ENCODE measurements around the gene BRAP.
"Not testable (repeated sequence)": the region's sequence is repeated elsewhere in the genome, so short reads cannot be mapped to it uniquely, and the experiment has no call there.

BRAP gene

GRCh38 chr12:111687952-111688351, 2.2 kb upstream of the BRAP start:
- H3K4me3 Mint-ChIP-seq = no peak overlapping the region
- H3K27me3 Mint-ChIP-seq = no peaks in the 10 kb centered on the region
- no peaks in the 10 kb centered on the region for H3K9me3 Mint-ChIP-seq
- peaks cover 33% of the 10 kb centered on the region for H3K4me1 Mint-ChIP-seq
- no peak overlapping the region for H3K27ac Mint-ChIP-seq
- peaks cover 6% of the 10 kb centered on the region for H3K36me3 Mint-ChIP-seq

GRCh38 chr12:111687255-111687654, 1.5 kb upstream of the BRAP start:
- Mint-ChIP-seq H3K27ac (no peak overlapping the region), H3K9me3 (no peaks in the 10 kb centered on the region), H3K27me3 (no peaks in the 10 kb centered on the region), H3K36me3 (peaks cover 6% of the 10 kb centered on the region), H3K4me3 (peak overlapping the region; percentile 97), H3K4me1 (peaks cover 37% of the 10 kb centered on the region)

- Mint-ChIP-seq H3K4me3 (peak overlapping the region; percentile 97), H3K36me3 (peaks cover 8% of the 10 kb centered on the region), H3K27ac (peak overlapping the region; percentile 96), H3K4me1 (peaks cover 38% of the 10 kb centered on the region), H3K9me3 (no peaks in the 10 kb centered on the region), H3K27me3 (no peaks in the 10 kb centered on the region)
These were observed 884 bp upstream of the BRAP start for GRCh38 chr12:111686574-111687105.

GRCh38 chr12:111685322-111685810, 390 bp downstream of the BRAP start:
- peak overlapping the region; percentile 97 for H3K4me3 Mint-ChIP-seq
- no peaks in the 10 kb centered on the region for H3K9me3 Mint-ChIP-seq
- no peaks in the 10 kb centered on the region for H3K27me3 Mint-ChIP-seq
- peak overlapping the region; percentile 94 for H3K27ac Mint-ChIP-seq
- peaks cover 10% of the 10 kb centered on the region for H3K36me3 Mint-ChIP-seq
- peaks cover 42% of the 10 kb centered on the region for H3K4me1 Mint-ChIP-seq

GRCh38 chr12:111684485-111685198, 1.1 kb downstream of the BRAP start:
- H3K9me3 Mint-ChIP-seq, H3K27me3 Mint-ChIP-seq: not testable (repeated sequence)
- Mint-ChIP-seq H3K36me3 (peaks cover 10% of the 10 kb centered on the region), H3K4me1 (peaks cover 42% of the 10 kb centered on the region), H3K27ac (peak overlapping the region; percentile 94), H3K4me3 (peak overlapping the region; percentile 97)

- H3K27ac Mint-ChIP-seq = no peak overlapping the region
- no peaks in the 10 kb centered on the region for H3K9me3 Mint-ChIP-seq
- H3K36me3 Mint-ChIP-seq = peaks cover 5% of the 10 kb centered on the region
These were observed 8.6 kb downstream of the BRAP start for GRCh38 chr12:111677186-111677585.

GRCh38 chr12:111673503-111673902, 12.3 kb downstream of the BRAP start:
- H3K4me3 Mint-ChIP-seq = no peak overlapping the region
- no peaks in the 10 kb centered on the region for H3K4me1 Mint-ChIP-seq
- peaks cover 6% of the 10 kb centered on the region for H3K36me3 Mint-ChIP-seq
- no peak overlapping the region for H3K27ac Mint-ChIP-seq
- no peaks in the 10 kb centered on the region for H3K9me3 Mint-ChIP-seq
- no peaks in the 10 kb centered on the region for H3K27me3 Mint-ChIP-seq

More at GRCh38 chr12:111677186-111677585, 8.6 kb downstream of the BRAP start:
- Mint-ChIP-seq H3K27me3 (no peaks in the 10 kb centered on the region), H3K4me1 (peaks cover 5% of the 10 kb centered on the region), H3K4me3 (no peak overlapping the region)

- H3K36me3 Mint-ChIP-seq = peaks cover 6% of the 10 kb centered on the region
These were observed 12.9 kb downstream of the BRAP start for GRCh38 chr12:111672822-111673381.

GRCh38 chr12:111664961-111665865, 20.5 kb downstream of the BRAP start:
- no peak overlapping the region for H3K4me3 Mint-ChIP-seq
- H3K27ac Mint-ChIP-seq = peak overlapping the region; percentile 15
- H3K9me3 Mint-ChIP-seq = no peaks in the 10 kb centered on the region
- H3K27me3 Mint-ChIP-seq = no peaks in the 10 kb centered on the region
- H3K36me3 Mint-ChIP-seq = peaks cover 17% of the 10 kb centered on the region
- H3K4me1 Mint-ChIP-seq = peaks cover 11% of the 10 kb centered on the region

More at GRCh38 chr12:111672822-111673381, 12.9 kb downstream of the BRAP start:
- Mint-ChIP-seq H3K27me3 (no peaks in the 10 kb centered on the region), H3K4me3 (no peak overlapping the region), H3K9me3 (no peaks in the 10 kb centered on the region), H3K27ac (no peak overlapping the region), H3K4me1 (no peaks in the 10 kb centered on the region)

- H3K27ac Mint-ChIP-seq = peak overlapping the region; percentile 15
- H3K4me1 Mint-ChIP-seq = peaks cover 11% of the 10 kb centered on the region
- H3K27me3 Mint-ChIP-seq = no peaks in the 10 kb centered on the region
- no peaks in the 10 kb centered on the region for H3K9me3 Mint-ChIP-seq
- H3K4me3 Mint-ChIP-seq = no peak overlapping the region
- peaks cover 13% of the 10 kb centered on the region for H3K36me3 Mint-ChIP-seq
These were observed 21.3 kb downstream of the BRAP start for GRCh38 chr12:111664499-111664898.

GRCh38 chr12:111656016-111656415, 29.7 kb downstream of the BRAP start:
- Mint-ChIP-seq H3K27me3 (no peaks in the 10 kb centered on the region), H3K27ac (no peak overlapping the region), H3K36me3 (peaks cover 7% of the 10 kb centered on the region), H3K9me3 (no peaks in the 10 kb centered on the region), H3K4me3 (no peak overlapping the region), H3K4me1 (no peaks in the 10 kb centered on the region)

- H3K27me3 Mint-ChIP-seq = no peaks in the 10 kb centered on the region
- no peak overlapping the region for H3K27ac Mint-ChIP-seq
- peaks cover 7% of the 10 kb centered on the region for H3K36me3 Mint-ChIP-seq
- no peaks in the 10 kb centered on the region for H3K4me1 Mint-ChIP-seq
- no peak overlapping the region for H3K4me3 Mint-ChIP-seq
- no peaks in the 10 kb centered on the region for H3K9me3 Mint-ChIP-seq
These were observed 30.4 kb downstream of the BRAP start for GRCh38 chr12:111655356-111655755.

GRCh38 chr12:111653596-111653995, 32.2 kb downstream of the BRAP start:
- Mint-ChIP-seq H3K4me1 (no peaks in the 10 kb centered on the region), H3K27me3 (no peaks in the 10 kb centered on the region), H3K4me3 (no peak overlapping the region), H3K27ac (no peak overlapping the region), H3K9me3 (no peaks in the 10 kb centered on the region), H3K36me3 (peaks cover 4% of the 10 kb centered on the region)

- not testable (repeated sequence) for H3K9me3 Mint-ChIP-seq, H3K36me3 Mint-ChIP-seq, H3K4me1 Mint-ChIP-seq, H3K27me3 Mint-ChIP-seq, H3K4me3 Mint-ChIP-seq, H3K27ac Mint-ChIP-seq
These were observed 33.2 kb downstream of the BRAP start for GRCh38 chr12:111652530-111652929.

- no peak overlapping the region for H3K4me3 Mint-ChIP-seq
- no peak overlapping the region for H3K27ac Mint-ChIP-seq
- H3K9me3 Mint-ChIP-seq = no peaks in the 10 kb centered on the region
- no peaks in the 10 kb centered on the region for H3K4me1 Mint-ChIP-seq
- peaks cover 4% of the 10 kb centered on the region for H3K36me3 Mint-ChIP-seq
- no peaks in the 10 kb centered on the region for H3K27me3 Mint-ChIP-seq
These were observed 34.8 kb downstream of the BRAP start for GRCh38 chr12:111650912-111651311.
